Measurements from ENCODE around the gene ARG1.
"Not testable (repeated sequence)": the region's sequence is repeated elsewhere in the genome, so short reads cannot be mapped to it uniquely, and the experiment has no call there.

The ARG1 gene

DNA sequence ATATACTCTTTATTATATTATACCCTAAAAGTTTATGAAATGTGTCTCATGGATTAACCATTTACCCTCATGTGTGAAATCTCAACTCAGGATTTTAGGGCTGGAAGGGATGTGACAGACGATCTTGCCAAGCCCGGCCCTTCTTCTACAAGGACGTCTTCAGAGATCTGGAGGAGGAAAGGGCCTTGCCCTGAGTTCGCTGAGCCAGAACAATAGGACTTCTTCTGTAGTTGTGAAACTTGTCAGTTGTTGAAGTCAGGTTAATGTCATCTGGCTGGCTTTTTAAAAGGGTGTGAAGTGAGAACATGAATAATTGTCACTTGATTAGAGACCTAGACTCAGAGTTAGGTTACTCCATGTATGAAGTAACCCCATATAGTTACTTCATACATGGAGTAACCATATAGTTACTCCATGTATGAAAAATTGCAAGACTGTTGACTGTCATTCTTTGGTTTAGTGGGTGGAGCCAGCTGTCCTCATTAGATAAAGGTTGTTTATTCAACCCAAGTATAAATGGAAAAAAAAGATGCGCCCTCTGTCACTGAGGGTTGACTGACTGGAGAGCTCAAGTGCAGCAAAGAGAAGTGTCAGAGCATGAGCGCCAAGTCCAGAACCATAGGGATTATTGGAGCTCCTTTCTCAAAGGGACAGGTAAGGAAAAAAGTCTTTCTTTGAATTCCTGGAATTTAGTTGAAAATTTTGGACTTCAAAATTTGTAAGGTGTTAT, at the start of gene ARG1:
Gene ARG1 (plus strand): TSS at position 541 of the 730 bp plus-strand sequence. CDS start 57 bp downstream, at position 598.
- ChIA-PET CTCF (no interaction called here), POLR2A (no interaction called here)
- DNase-seq (ENCODE audit: low read depth, low spot score), result no peak
- TF ChIP-seq, protein P1, sequence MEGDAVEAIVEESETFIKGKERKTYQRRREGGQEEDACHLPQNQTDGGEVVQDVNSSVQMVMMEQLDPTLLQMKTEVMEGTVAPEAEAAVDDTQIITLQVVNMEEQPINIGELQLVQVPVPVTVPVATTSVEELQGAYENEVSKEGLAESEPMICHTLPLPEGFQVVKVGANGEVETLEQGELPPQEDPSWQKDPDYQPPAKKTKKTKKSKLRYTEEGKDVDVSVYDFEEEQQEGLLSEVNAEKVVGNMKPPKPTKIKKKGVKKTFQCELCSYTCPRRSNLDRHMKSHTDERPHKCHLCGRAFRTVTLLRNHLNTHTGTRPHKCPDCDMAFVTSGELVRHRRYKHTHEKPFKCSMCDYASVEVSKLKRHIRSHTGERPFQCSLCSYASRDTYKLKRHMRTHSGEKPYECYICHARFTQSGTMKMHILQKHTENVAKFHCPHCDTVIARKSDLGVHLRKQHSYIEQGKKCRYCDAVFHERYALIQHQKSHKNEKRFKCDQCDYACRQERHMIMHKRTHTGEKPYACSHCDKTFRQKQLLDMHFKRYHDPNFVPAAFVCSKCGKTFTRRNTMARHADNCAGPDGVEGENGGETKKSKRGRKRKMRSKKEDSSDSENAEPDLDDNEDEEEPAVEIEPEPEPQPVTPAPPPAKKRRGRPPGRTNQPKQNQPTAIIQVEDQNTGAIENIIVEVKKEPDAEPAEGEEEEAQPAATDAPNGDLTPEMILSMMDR (IDR thresholded peaks at IDR 0.05; ENCODE audit: insufficient read depth, low read length, missing control alignments), result no peak
- H3K4me3 ChIP-seq (ENCODE audit: low read depth, low read length), result no peak within 1 kb of the TSS

DNA sequence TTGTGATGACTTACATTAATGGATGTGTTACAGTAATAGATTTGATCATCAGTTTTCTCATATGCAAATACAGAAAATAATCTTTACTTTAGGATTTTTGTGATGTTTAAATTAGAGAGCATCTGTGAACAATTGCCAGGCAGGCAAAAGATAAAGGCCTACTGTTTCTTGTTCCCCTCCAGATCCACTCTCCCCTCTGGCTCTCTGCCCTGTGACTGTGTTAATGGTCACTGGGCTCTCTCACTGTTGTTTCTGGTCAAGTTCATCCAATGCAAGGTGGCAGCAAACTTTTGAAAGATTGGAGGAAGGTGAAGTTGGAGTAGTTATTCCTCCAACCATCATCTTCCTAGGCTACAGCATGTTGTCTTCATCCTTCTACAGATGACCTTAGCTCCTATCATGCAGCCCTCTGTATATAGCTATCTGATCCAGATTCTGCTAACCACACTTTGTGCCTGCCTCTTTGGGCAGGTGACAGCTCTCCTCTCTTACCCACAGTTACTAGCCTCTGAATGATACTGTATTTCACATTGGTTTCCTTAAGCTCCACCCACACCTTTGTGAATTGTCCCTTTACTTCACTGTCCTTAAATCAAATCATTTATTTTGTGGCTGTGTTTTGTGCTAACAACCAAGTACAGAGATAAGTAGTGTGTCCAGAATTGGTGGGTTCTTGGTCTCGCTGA, 48.9 kb upstream of the ARG1 start:
- CTCF ChIA-PET, result interaction anchor here (3.1 kb wide), 1 partner anchor 10 kb away, joined by 11 read pairs; no protein-coding TSS in a partner anchor
- no peak overlapping the region for H3K4me3 ChIP-seq (ENCODE audit: low read depth, low read length)

DNA sequence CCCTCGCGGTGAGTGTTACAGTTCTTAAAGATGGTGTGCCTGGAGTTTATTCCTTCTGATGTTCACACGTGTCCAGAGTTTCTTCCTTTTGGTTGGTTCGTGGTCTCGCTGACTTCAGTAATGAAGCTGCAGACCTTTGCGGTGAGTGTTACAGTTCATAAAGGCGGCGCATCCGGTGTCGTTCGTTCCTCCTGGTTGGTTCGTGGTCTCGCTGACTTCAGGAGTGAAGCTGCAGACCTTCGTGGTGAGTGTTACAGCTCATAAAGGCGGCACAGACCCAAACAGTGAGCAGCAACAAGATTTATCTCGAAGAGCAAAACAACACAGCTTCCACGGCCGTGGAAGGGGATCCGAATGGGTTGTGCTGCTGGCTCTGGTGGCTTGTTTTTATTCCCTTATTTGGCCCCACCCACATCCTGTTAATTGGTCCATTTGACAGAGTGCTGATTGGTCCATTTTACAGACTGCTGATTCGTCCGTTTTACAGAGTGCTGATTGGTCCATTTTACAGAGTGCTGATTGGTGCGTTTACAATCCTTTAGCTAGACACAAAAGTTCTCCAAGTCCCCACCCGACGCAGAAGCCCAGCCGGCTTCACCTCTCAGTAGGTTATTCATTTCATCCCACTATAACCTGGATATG, 48.2 kb upstream of the ARG1 start:
- DNase-seq (ENCODE audit: low read depth, low spot score), result no peak
- ChIA-PET POLR2A (no interaction called here), CTCF (interaction anchor here (1.2 to 3.1 kb wide), 4 partner anchors 9 to 343 kb away, joined by 3 to 11 read pairs (median 5); partner anchors contain the start of gene MED23)
- no peak overlapping the region for H3K4me3 ChIP-seq (ENCODE audit: low read depth, low read length)
- TF ChIP-seq, protein P1 (IDR thresholded peaks at IDR 0.05; ENCODE audit: insufficient read depth, low read length, missing control alignments), result no peak

More for the DNA sequence above, 48.9 kb upstream of the ARG1 start:
- TF ChIP-seq, protein P1 (IDR thresholded peaks at IDR 0.05; ENCODE audit: insufficient read depth, low read length, missing control alignments), result no peak
- no peak for DNase-seq (ENCODE audit: low read depth, low spot score)
- POLR2A ChIA-PET, result no interaction called here

DNA sequence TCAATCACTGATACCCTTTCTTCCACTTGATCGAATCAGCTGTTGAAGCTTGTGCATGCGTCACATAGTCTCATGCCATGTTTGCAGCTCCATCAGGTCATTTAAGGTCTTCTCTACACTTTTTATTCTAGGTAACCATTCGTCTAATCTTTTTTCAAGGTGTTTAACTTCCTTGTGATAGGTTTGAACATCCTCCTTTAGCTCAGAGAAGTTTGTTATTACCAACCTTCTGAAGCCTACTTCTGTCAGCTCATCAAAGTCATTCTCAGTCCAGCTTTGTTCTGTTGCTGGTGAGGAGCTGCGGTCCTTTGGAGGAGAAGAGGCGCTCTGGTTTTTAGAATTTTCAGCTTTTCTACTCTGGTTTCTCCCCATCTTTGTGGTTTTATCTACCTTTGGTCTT, 42.1 kb upstream of the ARG1 start:
- DNase-seq (ENCODE audit: low read depth, low spot score); H3K4me3 ChIP-seq (ENCODE audit: low read depth, low read length); POLR2A ChIA-PET: not testable (repeated sequence)
- CTCF ChIA-PET, result interaction anchor here (1.6 to 6.2 kb wide), 3 partner anchors 332 to 646 kb away, joined by 4 to 97 read pairs (median 26); no protein-coding TSS in a partner anchor

DNA sequence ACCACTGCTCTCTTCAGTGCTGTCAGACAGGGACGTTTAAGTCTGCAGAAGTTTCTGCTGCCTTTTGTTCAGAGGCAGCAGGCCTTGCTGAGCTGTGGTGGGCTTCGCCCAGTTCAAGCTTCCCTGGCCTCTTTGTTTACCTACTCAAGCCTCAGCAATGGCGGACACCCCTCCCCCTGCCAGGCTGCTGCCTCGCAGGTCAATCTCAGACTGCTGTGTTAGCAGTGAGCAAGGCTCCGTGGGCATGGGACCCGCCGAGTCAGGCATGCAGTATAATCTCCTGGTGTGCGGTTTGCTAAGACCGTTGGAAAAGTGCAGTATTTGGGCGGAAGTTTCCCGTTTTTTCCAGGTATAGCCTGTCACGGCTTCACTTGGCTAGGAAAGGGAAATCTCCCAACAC, 41.3 kb upstream of the ARG1 start:
- POLR2A ChIA-PET; H3K4me3 ChIP-seq (ENCODE audit: low read depth, low read length); DNase-seq (ENCODE audit: low read depth, low spot score): not testable (repeated sequence)
- CTCF ChIA-PET, result interaction anchor here (1.6 to 6.2 kb wide), 3 partner anchors 333 to 646 kb away, joined by 4 to 97 read pairs (median 26); no protein-coding TSS in a partner anchor

DNA sequence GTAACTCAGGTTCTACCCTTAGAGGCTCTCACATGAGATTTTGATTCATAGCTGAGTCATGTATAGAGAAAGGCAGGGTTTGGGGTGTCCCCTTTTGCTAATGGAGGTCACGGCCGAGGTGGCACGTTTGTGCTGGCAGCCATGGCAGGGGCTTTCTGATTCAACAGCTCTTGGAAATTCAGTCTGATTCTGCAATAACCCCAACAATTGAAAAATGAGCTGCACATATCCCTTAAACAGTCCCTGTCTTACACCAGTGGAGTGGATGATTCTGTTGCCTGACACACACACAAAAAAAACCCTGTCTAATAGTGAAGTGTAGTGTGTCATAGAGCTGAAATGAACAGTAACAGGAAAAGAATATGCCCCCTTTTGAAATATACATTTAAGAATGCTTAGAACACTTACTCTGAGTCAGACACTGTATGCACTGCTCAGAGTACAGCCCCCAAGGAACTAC, 40.4 kb upstream of the ARG1 start:
- ChIA-PET POLR2A (no interaction called here), CTCF (interaction anchor here (0.6 to 6.2 kb wide), 13 partner anchors 10 to 1485 kb away, joined by 3 to 97 read pairs (median 6); no protein-coding TSS in a partner anchor)
- DNase-seq (ENCODE audit: low read depth, low spot score), result no peak
- TF ChIP-seq, protein P1 (IDR thresholded peaks at IDR 0.05; ENCODE audit: insufficient read depth, low read length, missing control alignments), result no peak
- H3K4me3 ChIP-seq (ENCODE audit: low read depth, low read length), result no peak overlapping the region

DNA sequence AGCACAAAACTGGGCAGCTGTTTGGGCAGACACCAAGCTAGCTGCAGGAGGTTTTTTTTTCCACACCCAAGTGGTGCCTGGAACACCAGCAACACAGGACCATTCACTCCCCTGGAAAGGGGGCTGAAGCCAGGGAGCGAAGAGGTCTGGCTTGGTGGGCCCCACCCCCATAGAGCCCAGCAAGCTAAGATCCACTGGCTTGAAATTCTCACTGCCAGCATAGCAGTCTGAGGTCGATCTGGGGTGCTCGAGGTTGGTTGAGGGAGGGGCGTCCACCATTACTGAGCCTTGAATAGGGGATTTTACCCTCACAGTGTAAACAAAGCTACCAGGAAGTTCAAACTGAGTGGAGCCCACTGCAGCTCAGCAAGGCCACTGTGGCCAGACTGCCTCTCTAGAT, 34.4 kb upstream of the ARG1 start:
- H3K4me3 ChIP-seq (ENCODE audit: low read depth, low read length); DNase-seq (ENCODE audit: low read depth, low spot score); POLR2A ChIA-PET: not testable (repeated sequence)
- CTCF ChIA-PET, result interaction anchor here (0.8 kb wide), 1 partner anchor 8 kb away, joined by 3 read pairs; no protein-coding TSS in a partner anchor

Data from AG04449 (cell line).